Measurements from ENCODE around the gene COL4A2.

COL4A2 gene

GRCh38 chr13:110265341-110265681 is 41.8 kb upstream of the COL4A2 start:
- Histone ChIP-seq H3K4me1 (ENCODE audit: control insufficient read depth in 1 of 2, insufficient read depth in 1 of 2, low read depth in 1 of 2, low read length in 1 of 2) (no peaks in the 10 kb centered on the region), H3K4me3 (ENCODE audit: low read depth in 1 of 2, low read length in 1 of 2) (no peak overlapping the region), H3K27me3 (peaks cover 77% of the 10 kb centered on the region), H3K9me3 (no peaks in the 10 kb centered on the region), H3K36me3 (no peaks in the 10 kb centered on the region), H3K27ac (no peak overlapping the region)
- TF ChIP-seq CTCF (IDR thresholded peaks at IDR 0.05), result no peak

- H3K4me1 ChIP-seq (ENCODE audit: control insufficient read depth in 1 of 2, insufficient read depth in 1 of 2, low read depth in 1 of 2, low read length in 1 of 2), result no peaks in the 10 kb centered on the region
- H3K27ac ChIP-seq, result no peak overlapping the region
Measured at GRCh38 chr13:110265682-110266430, 41.2 kb upstream of the COL4A2 start.

GRCh38 chr13:110266431-110266809 is 40.7 kb upstream of the COL4A2 start:
- Histone ChIP-seq H3K36me3 (no peaks in the 10 kb centered on the region), H3K9me3 (no peaks in the 10 kb centered on the region), H3K4me3 (ENCODE audit: low read depth in 1 of 2, low read length in 1 of 2) (no peak overlapping the region), H3K27ac (no peak overlapping the region), H3K27me3 (peaks cover 74% of the 10 kb centered on the region), H3K4me1 (ENCODE audit: control insufficient read depth in 1 of 2, insufficient read depth in 1 of 2, low read depth in 1 of 2, low read length in 1 of 2) (no peaks in the 10 kb centered on the region)
- TF ChIP-seq CTCF (IDR thresholded peaks at IDR 0.05), result no peak

More at GRCh38 chr13:110265682-110266430, 41.2 kb upstream of the COL4A2 start:
- Histone ChIP-seq H3K4me3 (ENCODE audit: low read depth in 1 of 2, low read length in 1 of 2) (no peak overlapping the region), H3K27me3 (peaks cover 77% of the 10 kb centered on the region), H3K36me3 (no peaks in the 10 kb centered on the region), H3K9me3 (no peaks in the 10 kb centered on the region)
- no peak for TF ChIP-seq CTCF (IDR thresholded peaks at IDR 0.05)

- H3K36me3 ChIP-seq, result no peaks in the 10 kb centered on the region
Measured at GRCh38 chr13:110266983-110267382, 40.1 kb upstream of the COL4A2 start.

GRCh38 chr13:110268061-110268460 is 39.0 kb upstream of the COL4A2 start:
- H3K27me3 ChIP-seq, result peaks cover 65% of the 10 kb centered on the region
- no peak overlapping the region for H3K27ac ChIP-seq
- H3K36me3 ChIP-seq, result no peaks in the 10 kb centered on the region
- no peak overlapping the region for H3K4me3 ChIP-seq (ENCODE audit: low read depth in 1 of 2, low read length in 1 of 2)
- no peaks in the 10 kb centered on the region for H3K4me1 ChIP-seq (ENCODE audit: control insufficient read depth in 1 of 2, insufficient read depth in 1 of 2, low read depth in 1 of 2, low read length in 1 of 2)
- TF ChIP-seq CTCF (IDR thresholded peaks at IDR 0.05), result no peak
- H3K9me3 ChIP-seq, result no peaks in the 10 kb centered on the region

More at GRCh38 chr13:110266983-110267382, 40.1 kb upstream of the COL4A2 start:
- Histone ChIP-seq H3K27ac (no peak overlapping the region), H3K4me1 (ENCODE audit: control insufficient read depth in 1 of 2, insufficient read depth in 1 of 2, low read depth in 1 of 2, low read length in 1 of 2) (no peaks in the 10 kb centered on the region), H3K9me3 (no peaks in the 10 kb centered on the region), H3K27me3 (peaks cover 69% of the 10 kb centered on the region), H3K4me3 (ENCODE audit: low read depth in 1 of 2, low read length in 1 of 2) (no peak overlapping the region)
- no peak for TF ChIP-seq CTCF (IDR thresholded peaks at IDR 0.05)

All from neutrophil (primary cell).